HEK293 (cell line): ENCODE results near the gene DNAJC4.

Experiments used
- BCL11A ChIP-seq: fragments of 450-650 bp; formaldehyde crosslinking; IDR thresholded peaks from 2 replicates; pipeline ENCODE4 v1.5.1; 2016; ENCODE audit warnings: low read depth, missing biosample characterization, missing genetic modification characterization
- GFI1B ChIP-seq: fragments of 450-650 bp; formaldehyde crosslinking; IDR thresholded peaks from 2 replicates; pipeline ENCODE4 v1.5.1; 2016; ENCODE audit warnings: missing biosample characterization, missing genetic modification characterization
- KLF10 ChIP-seq: fragments of 450-650 bp; IDR thresholded peaks from 2 replicates; pipeline ENCODE4 v1.5.1; 2018; ENCODE audit warnings: missing biosample characterization, mild to moderate bottlenecking, missing genetic modification characterization
- MYNN ChIP-seq: fragments of 450-650 bp; formaldehyde crosslinking; IDR thresholded peaks from 2 replicates; pipeline ENCODE4 v1.5.1; 2016; ENCODE audit warnings: missing biosample characterization, missing genetic modification characterization, borderline replicate concordance
- TSHZ1 ChIP-seq: fragments of 450-650 bp; formaldehyde crosslinking; IDR thresholded peaks from 2 replicates; pipeline ENCODE4 v1.5.1; 2016; ENCODE audit warnings: missing biosample characterization, missing genetic modification characterization, borderline replicate concordance
- ZBTB20 ChIP-seq: fragments of 450-650 bp; formaldehyde crosslinking; IDR thresholded peaks from 2 replicates; pipeline ENCODE4 v1.5.1; 2016; ENCODE audit warnings: missing biosample characterization, missing genetic modification characterization
- ZNF132 ChIP-seq: fragments of 450-650 bp; formaldehyde crosslinking; IDR thresholded peaks from 2 replicates; pipeline ENCODE4 v1.5.1; 2017; ENCODE audit warnings: missing biosample characterization, missing genetic modification characterization, borderline replicate concordance
- ZNF19 ChIP-seq: fragments of 450-650 bp; formaldehyde crosslinking; IDR thresholded peaks from 2 replicates; pipeline ENCODE4; 2016; ENCODE audit warnings: missing biosample characterization, missing genetic modification characterization, low read depth
- ZNF518A ChIP-seq: fragments of 450-650 bp; formaldehyde crosslinking; conservative IDR thresholded peaks from 2 replicates; pipeline ENCODE4 v1.5.1; 2016; ENCODE audit warnings: low read depth, missing biosample characterization, missing genetic modification characterization
- ZNF585B ChIP-seq: fragments of 450-650 bp; formaldehyde crosslinking; IDR thresholded peaks from 2 replicates; pipeline ENCODE4 v1.5.1; 2016; ENCODE audit warnings: missing biosample characterization, missing genetic modification characterization
- ZNF76 ChIP-seq: fragments of 450-650 bp; formaldehyde crosslinking; IDR thresholded peaks from 2 replicates; pipeline ENCODE4; 2016; ENCODE audit warnings: low read depth, missing biosample characterization, missing genetic modification characterization, borderline replicate concordance
- ZNF785 ChIP-seq: fragments of 450-650 bp; formaldehyde crosslinking; IDR thresholded peaks from 2 replicates; pipeline ENCODE4 v1.5.1; 2016; ENCODE audit warnings: missing biosample characterization, missing genetic modification characterization
- ZNF837 ChIP-seq: fragments of 450-650 bp; formaldehyde crosslinking; IDR thresholded peaks from 2 replicates; pipeline ENCODE4 v1.5.1; 2016; ENCODE audit warnings: missing biosample characterization, missing genetic modification characterization
- TF ChIP-seq, protein P1 (sequence below): fragments of 450-650 bp; formaldehyde crosslinking; IDR thresholded peaks from 2 replicates; pipeline ENCODE4 v1.5.1; 2016; ENCODE audit warnings: missing biosample characterization, missing genetic modification characterization
- TF ChIP-seq, protein P2 (sequence below): fragments of 450-650 bp; formaldehyde crosslinking; IDR thresholded peaks from 2 replicates; pipeline ENCODE4 v1.5.1; 2017; ENCODE audit warnings: missing biosample characterization, missing genetic modification characterization
- TF ChIP-seq, protein P3 (sequence below): fragments of 450-650 bp; formaldehyde crosslinking; IDR thresholded peaks from 2 replicates; pipeline ENCODE4 v1.5.1; 2016; ENCODE audit warnings: missing biosample characterization, missing genetic modification characterization
- TF ChIP-seq, protein P4 (sequence below): fragments of 450-650 bp; formaldehyde crosslinking; IDR thresholded peaks from 2 replicates; pipeline ENCODE4 v1.5.1; 2016; ENCODE audit warnings: missing biosample characterization, missing genetic modification characterization
- TF ChIP-seq, protein P5 (sequence below): fragments of 450-650 bp; formaldehyde crosslinking; IDR thresholded peaks from 2 replicates; pipeline ENCODE4 v1.5.1; 2016; ENCODE audit warnings: missing biosample characterization, missing genetic modification characterization, low read depth
- TF ChIP-seq, protein P6 (sequence below): fragments of 450-650 bp; formaldehyde crosslinking; IDR thresholded peaks from 2 replicates; pipeline ENCODE4 v1.5.1; 2016; ENCODE audit warnings: missing biosample characterization, missing genetic modification characterization

DNAJC4 gene

GRCh38 chr11:64269540-64270220 lies 39.3 kb downstream of the DNAJC4 start (continued):
- TF ChIP-seq ZNF518A (tag by site-specific recombination) (peak; percentile 98), KLF10 (tag by site-specific recombination) (peak; percentile 74), TSHZ1 (tag by site-specific recombination) (no peak), ZNF837 (no peak), ZBTB20 (tag by site-specific recombination) (no peak), ZNF76 (tag by site-specific recombination) (peak; percentile 97; the same call in 1 of the 2 replicates), ZNF785 (tag by site-specific recombination) (no peak), ZNF132 (no peak), ZNF19 (tag by site-specific recombination) (no peak), BCL11A (tag by site-specific recombination) (no peak), MYNN (tag by site-specific recombination) (no peak), GFI1B (tag by site-specific recombination) (no peak), ZNF585B (tag by site-specific recombination) (peak; percentile 43; the same call in 1 of the 2 replicates)
- TF ChIP-seq, protein P1, sequence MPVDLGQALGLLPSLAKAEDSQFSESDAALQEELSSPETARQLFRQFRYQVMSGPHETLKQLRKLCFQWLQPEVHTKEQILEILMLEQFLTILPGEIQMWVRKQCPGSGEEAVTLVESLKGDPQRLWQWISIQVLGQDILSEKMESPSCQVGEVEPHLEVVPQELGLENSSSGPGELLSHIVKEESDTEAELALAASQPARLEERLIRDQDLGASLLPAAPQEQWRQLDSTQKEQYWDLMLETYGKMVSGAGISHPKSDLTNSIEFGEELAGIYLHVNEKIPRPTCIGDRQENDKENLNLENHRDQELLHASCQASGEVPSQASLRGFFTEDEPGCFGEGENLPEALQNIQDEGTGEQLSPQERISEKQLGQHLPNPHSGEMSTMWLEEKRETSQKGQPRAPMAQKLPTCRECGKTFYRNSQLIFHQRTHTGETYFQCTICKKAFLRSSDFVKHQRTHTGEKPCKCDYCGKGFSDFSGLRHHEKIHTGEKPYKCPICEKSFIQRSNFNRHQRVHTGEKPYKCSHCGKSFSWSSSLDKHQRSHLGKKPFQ = peak; percentile 92; the same call in 1 of the 2 replicates
- TF ChIP-seq, protein P2, sequence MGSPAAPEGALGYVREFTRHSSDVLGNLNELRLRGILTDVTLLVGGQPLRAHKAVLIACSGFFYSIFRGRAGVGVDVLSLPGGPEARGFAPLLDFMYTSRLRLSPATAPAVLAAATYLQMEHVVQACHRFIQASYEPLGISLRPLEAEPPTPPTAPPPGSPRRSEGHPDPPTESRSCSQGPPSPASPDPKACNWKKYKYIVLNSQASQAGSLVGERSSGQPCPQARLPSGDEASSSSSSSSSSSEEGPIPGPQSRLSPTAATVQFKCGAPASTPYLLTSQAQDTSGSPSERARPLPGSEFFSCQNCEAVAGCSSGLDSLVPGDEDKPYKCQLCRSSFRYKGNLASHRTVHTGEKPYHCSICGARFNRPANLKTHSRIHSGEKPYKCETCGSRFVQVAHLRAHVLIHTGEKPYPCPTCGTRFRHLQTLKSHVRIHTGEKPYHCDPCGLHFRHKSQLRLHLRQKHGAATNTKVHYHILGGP (tag by site-specific recombination) = no peak
- TF ChIP-seq, protein P3, sequence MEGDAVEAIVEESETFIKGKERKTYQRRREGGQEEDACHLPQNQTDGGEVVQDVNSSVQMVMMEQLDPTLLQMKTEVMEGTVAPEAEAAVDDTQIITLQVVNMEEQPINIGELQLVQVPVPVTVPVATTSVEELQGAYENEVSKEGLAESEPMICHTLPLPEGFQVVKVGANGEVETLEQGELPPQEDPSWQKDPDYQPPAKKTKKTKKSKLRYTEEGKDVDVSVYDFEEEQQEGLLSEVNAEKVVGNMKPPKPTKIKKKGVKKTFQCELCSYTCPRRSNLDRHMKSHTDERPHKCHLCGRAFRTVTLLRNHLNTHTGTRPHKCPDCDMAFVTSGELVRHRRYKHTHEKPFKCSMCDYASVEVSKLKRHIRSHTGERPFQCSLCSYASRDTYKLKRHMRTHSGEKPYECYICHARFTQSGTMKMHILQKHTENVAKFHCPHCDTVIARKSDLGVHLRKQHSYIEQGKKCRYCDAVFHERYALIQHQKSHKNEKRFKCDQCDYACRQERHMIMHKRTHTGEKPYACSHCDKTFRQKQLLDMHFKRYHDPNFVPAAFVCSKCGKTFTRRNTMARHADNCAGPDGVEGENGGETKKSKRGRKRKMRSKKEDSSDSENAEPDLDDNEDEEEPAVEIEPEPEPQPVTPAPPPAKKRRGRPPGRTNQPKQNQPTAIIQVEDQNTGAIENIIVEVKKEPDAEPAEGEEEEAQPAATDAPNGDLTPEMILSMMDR (tag by site-specific recombination) = 0 out of 2 replicates have a peak, but pooled peaks have one; percentile 25
- TF ChIP-seq, protein P4, sequence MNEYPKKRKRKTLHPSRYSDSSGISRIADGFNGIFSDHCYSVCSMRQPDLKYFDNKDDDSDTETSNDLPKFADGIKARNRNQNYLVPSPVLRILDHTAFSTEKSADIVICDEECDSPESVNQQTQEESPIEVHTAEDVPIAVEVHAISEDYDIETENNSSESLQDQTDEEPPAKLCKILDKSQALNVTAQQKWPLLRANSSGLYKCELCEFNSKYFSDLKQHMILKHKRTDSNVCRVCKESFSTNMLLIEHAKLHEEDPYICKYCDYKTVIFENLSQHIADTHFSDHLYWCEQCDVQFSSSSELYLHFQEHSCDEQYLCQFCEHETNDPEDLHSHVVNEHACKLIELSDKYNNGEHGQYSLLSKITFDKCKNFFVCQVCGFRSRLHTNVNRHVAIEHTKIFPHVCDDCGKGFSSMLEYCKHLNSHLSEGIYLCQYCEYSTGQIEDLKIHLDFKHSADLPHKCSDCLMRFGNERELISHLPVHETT = peak; percentile 45; the same call in 1 of the 2 replicates
- TF ChIP-seq, protein P5, sequence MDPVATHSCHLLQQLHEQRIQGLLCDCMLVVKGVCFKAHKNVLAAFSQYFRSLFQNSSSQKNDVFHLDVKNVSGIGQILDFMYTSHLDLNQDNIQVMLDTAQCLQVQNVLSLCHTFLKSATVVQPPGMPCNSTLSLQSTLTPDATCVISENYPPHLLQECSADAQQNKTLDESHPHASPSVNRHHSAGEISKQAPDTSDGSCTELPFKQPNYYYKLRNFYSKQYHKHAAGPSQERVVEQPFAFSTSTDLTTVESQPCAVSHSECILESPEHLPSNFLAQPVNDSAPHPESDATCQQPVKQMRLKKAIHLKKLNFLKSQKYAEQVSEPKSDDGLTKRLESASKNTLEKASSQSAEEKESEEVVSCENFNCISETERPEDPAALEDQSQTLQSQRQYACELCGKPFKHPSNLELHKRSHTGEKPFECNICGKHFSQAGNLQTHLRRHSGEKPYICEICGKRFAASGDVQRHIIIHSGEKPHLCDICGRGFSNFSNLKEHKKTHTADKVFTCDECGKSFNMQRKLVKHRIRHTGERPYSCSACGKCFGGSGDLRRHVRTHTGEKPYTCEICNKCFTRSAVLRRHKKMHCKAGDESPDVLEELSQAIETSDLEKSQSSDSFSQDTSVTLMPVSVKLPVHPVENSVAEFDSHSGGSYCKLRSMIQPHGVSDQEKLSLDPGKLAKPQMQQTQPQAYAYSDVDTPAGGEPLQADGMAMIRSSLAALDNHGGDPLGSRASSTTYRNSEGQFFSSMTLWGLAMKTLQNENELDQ = no peak
- TF ChIP-seq, protein P6, sequence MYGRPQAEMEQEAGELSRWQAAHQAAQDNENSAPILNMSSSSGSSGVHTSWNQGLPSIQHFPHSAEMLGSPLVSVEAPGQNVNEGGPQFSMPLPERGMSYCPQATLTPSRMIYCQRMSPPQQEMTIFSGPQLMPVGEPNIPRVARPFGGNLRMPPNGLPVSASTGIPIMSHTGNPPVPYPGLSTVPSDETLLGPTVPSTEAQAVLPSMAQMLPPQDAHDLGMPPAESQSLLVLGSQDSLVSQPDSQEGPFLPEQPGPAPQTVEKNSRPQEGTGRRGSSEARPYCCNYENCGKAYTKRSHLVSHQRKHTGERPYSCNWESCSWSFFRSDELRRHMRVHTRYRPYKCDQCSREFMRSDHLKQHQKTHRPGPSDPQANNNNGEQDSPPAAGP (tag by site-specific recombination) = no peak
